ENCODE data around the gene DCP1B.

The DCP1B gene

DNA sequence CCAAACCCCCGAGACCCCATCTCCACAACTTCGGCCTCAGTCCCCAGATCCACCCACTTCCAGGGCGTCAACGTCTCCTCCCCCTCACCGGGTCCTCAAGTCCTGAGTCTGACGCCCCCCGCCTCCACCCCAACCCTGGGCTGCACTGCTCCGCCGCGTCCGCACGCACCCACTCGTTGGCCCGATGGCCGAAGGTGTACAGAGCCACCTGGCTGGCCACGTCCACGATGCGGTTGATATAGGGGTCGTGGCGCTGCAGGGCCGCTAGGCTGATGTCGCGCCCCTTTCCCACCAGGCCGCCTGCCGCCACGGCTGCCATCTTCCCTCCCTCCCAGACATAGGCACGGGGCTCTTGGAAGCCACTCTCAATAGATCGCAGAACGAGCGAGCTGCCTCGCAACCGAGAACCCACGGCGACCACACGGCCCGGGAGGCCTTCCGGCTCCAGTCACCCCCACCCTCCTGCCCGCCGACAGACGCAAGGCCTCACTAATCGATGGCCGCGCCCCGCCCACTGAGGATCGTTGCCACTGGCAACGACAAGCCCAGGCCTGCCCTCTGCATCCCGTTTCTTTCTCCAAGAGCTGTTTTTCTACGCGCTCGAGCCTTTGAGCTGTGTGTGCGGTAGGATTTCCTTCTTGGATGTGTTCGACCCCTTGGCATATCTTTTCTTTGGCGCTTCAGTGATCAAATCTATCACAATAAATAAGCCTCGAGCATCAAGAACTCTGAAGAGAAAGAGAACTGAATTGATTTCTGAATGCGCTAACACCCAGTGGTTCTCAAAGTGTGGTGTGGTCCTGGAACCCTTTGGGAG, at the start of gene DCP1B:
Gene DCP1B, minus strand, starts transcription at position 345 of the 817 bp plus-strand sequence. Its CDS starts 26 bp downstream, at position 319.
- H3K27ac Mint-ChIP-seq: peak within 1 kb of the TSS; percentile 96 to 98
- no peaks in the 10 kb centered on the region for H3K27me3 Mint-ChIP-seq
- DNase-seq: peak; percentile 91 to 96
- peaks cover 32% of the 10 kb centered on the region for H3K4me1 Mint-ChIP-seq
- H3K9me3 Mint-ChIP-seq: no peaks in the 10 kb centered on the region
- H3K4me3 Mint-ChIP-seq: peak within 1 kb of the TSS; percentile 98 to 99
- ATAC-seq: peak; percentile 100

DNA sequence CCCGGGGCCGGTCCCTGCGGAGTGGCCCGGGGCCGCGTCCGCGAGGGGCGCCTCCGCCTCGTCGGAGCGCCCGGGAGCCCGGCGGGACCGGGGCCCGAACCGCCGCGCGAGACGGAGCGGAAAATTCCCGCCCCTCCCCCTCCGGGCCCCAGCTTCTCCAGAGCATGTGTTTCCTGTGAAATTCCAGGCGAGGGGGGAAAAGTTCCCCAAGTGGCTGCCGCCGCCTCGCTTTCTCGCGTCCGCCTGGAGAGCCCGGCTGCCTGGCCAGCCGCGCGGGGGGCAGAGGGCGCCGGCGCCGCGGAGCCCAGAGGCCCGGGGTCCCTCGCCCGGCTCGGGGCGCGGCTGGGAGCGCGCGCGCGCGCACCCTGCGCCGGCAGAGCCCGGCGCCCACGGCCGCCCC, 49.4 kb upstream of the DCP1B start:
- ATAC-seq: no peak
- H3K27me3 Mint-ChIP-seq: peaks cover 74% of the 10 kb centered on the region

GRCh38 chr12:2052826-2053678, 48.8 kb upstream of the DCP1B start, which contains the start of gene CACNA1C:
CACNA1C (plus strand) TSS chr12:2052987; CDS start chr12:2053563, 576 bp downstream.
- Mint-ChIP-seq H3K9me3 (no peaks in the 10 kb centered on the region), H3K4me1 (peaks cover 22% of the 10 kb centered on the region), H3K27me3 (peaks cover 76% of the 10 kb centered on the region), H3K4me3 (peak within 1 kb of the TSS; percentile 81 to 86), H3K27ac (peak within 1 kb of the TSS in 1 of 2 donors; percentile 28)
- ATAC-seq: peak; percentile 81
- DNase-seq: peak; percentile 39

More for the DNA sequence above, 49.4 kb upstream of the DCP1B start:
- H3K27ac Mint-ChIP-seq: no peak overlapping the region
- H3K9me3 Mint-ChIP-seq: no peaks in the 10 kb centered on the region
- no peak for DNase-seq
- peaks cover 22% of the 10 kb centered on the region for H3K4me1 Mint-ChIP-seq
- H3K4me3 Mint-ChIP-seq: peak overlapping the region in 1 of 2 donors; percentile 19

DNA sequence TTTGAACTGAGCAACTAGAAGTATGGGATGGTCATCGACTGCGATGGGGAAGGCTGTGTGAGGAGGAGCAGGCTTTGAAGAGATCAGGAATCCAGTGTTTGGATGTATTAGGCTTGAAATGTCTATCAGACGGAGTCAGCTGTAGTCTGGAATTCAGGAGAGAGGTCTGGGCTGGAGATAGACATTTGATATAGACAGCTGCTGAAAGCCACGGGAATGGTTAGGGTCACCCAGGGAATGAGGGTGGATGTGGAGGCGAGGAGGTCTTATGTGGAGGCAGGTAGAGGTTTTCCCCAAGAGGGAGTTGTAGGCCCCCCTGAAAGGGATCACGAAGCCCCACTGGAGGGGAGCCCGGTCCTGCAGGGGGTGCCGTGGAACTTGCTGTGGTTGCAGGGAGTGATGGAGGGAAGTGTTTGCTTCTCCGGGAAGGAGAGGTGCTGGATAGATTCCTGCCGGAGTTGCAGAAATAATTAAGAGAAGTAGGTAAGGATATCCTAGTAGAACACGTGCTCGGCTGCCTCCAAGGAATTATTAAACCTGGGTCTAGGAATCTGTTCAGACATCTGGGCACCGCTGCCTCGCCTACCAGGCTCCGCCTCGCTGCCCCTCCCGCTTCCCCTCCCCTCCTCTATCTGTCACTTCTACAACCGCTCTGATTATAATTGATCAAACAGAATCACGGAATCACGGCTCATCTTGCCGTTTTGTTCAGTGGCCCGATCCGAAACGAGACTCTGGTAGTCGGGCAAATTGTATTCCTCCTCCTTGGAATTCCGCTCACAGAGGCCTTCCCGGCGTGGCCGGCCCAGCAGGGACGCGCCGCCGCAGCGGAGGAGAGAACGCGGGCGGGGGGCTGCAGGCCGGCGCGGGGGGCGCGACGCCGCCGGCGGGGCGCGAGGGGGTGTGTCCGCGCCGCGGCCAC, 47.7 kb upstream of the DCP1B start:
- Mint-ChIP-seq H3K27ac (no peak overlapping the region), H3K9me3 (no peaks in the 10 kb centered on the region), H3K4me1 (peaks cover 22% of the 10 kb centered on the region), H3K4me3 (peak overlapping the region; percentile 58 to 59), H3K27me3 (peaks cover 72% of the 10 kb centered on the region)
- ATAC-seq (no peak), DNase-seq (no peak)

- no peak for ATAC-seq
- Mint-ChIP-seq H3K4me3 (no peak overlapping the region), H3K27ac (peak overlapping the region in 1 of 2 donors; percentile 22), H3K9me3 (no peaks in the 10 kb centered on the region), H3K27me3 (peaks cover 65% of the 10 kb centered on the region), H3K4me1 (peaks cover 22% of the 10 kb centered on the region)
- DNase-seq: no peak
Observed at GRCh38 chr12:2049604-2050540, 45.6 kb upstream of the DCP1B start.

DNA sequence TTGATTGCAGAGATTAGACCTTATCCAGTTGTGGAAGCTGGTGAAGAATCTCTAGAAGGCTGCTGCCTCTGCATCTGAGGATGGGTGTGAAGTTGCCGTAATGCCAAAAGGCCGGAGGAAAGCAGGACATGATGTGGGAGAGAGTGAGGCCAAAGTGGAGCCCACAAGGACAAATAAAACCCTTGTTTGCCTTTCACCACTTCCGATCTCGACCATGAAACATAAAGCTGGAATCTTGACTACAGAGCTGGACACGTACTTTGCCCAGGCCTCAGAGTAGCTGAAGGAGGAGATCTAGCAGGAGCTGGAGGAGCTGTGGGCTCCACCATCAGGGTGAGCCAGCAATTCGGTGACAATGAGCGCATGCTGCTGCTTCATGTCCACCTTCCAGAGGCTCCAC, 43.5 kb upstream of the DCP1B start:
- Mint-ChIP-seq H3K27ac (no peak overlapping the region), H3K4me3 (no peak overlapping the region), H3K27me3 (peaks cover 60% of the 10 kb centered on the region), H3K4me1 (peaks cover 12% of the 10 kb centered on the region), H3K9me3 (no peaks in the 10 kb centered on the region)
- DNase-seq: no peak
- no peak for ATAC-seq

GRCh38 chr12:2046957-2047356, 42.7 kb upstream of the DCP1B start:
- H3K27me3 Mint-ChIP-seq: peaks cover 62% of the 10 kb centered on the region

GRCh38 chr12:2044165-2044564, 39.9 kb upstream of the DCP1B start:
- ATAC-seq (no peak), DNase-seq (no peak)
- Mint-ChIP-seq H3K9me3 (no peaks in the 10 kb centered on the region), H3K27ac (no peak overlapping the region), H3K27me3 (peaks cover 49% of the 10 kb centered on the region), H3K4me1 (no peaks in the 10 kb centered on the region), H3K4me3 (no peak overlapping the region)

More at GRCh38 chr12:2046957-2047356, 42.7 kb upstream of the DCP1B start:
- Mint-ChIP-seq H3K9me3 (no peaks in the 10 kb centered on the region), H3K4me3 (no peak overlapping the region), H3K4me1 (peaks cover 10% of the 10 kb centered on the region), H3K27ac (no peak overlapping the region)
- no peak for ATAC-seq
- DNase-seq: no peak

- Mint-ChIP-seq H3K9me3 (no peaks in the 10 kb centered on the region), H3K4me3 (no peak overlapping the region), H3K27ac (no peak overlapping the region), H3K27me3 (peaks cover 41% of the 10 kb centered on the region), H3K4me1 (no peaks in the 10 kb centered on the region)
- DNase-seq (no peak), ATAC-seq (no peak)
Observed at GRCh38 chr12:2043054-2043453, 38.8 kb upstream of the DCP1B start.

DNA sequence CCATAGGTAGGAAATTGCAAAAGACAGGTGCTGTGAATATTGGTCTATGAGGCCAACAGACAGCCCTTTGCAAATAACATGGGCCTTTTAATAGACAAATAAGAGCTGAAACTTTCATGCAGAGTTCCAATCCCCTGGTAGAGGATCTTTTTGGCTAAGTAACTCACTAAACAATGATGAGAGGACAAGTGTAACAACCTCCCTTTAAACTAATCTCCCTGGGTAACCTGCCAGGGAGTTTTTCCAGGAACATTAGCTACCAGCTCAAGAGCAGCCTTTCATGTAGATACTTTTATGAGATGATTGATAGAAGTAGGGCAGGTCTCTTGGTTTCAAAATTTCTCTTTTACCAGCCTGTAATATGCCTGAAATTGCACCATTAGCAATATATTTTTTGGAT, 34.8 kb upstream of the DCP1B start:
- no peak for ATAC-seq
- DNase-seq: no peak
- no peak overlapping the region for H3K4me3 Mint-ChIP-seq
- H3K27ac Mint-ChIP-seq: no peak overlapping the region
- H3K27me3 Mint-ChIP-seq: peaks cover 43% of the 10 kb centered on the region
- no peaks in the 10 kb centered on the region for H3K9me3 Mint-ChIP-seq
- H3K4me1 Mint-ChIP-seq: peaks cover 18% of the 10 kb centered on the region

- Mint-ChIP-seq H3K9me3 (no peaks in the 10 kb centered on the region), H3K27ac (peak overlapping the region in 1 of 2 donors; percentile 68), H3K4me1 (peaks cover 18% of the 10 kb centered on the region), H3K4me3 (peak overlapping the region; percentile 60 to 74), H3K27me3 (peaks cover 59% of the 10 kb centered on the region)
- ATAC-seq: peak; percentile 48
- DNase-seq: no peak
Observed at GRCh38 chr12:2035431-2036055, 31.3 kb upstream of the DCP1B start.

DNA sequence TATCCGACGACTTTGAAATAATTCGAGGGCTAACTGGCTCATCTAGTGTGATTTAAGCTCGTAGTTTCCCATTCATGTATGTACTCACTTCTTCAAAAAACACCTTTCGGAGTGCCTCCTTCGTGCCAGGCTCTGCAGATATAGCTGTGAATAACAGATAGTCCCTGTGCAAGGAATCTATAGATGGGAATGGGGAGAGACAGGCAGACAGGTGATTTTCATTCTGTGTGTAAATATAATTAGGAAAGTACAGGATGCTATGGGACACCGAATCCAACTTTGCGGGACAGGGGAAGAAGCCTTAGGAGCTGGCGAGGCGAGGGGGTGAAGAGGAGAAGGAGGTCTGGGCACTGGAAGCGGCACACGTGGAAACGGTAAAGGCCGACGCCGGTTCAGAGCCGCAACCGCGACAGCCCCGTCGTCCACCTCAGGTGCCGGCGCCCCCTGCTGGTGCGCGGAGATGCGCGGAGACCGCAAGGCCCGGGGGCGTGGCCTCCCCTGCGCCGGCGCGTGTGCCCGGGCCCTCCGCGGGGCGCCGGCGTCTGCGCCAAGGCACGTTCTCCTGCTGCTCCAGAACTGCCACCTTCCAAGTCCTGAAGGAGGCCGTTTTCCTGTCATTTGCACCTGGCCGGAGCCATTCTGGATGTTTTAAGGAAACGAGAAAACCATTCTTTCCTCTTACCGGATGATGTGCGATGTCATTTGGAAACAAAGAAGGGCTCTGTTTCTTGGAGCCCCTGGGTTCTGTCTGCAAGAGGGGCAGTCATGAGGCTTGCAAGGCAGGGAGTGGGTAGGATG, 30.6 kb upstream of the DCP1B start:
- DNase-seq (peak; percentile 86), ATAC-seq (peak; percentile 97)
- H3K9me3 Mint-ChIP-seq: no peaks in the 10 kb centered on the region
- H3K4me1 Mint-ChIP-seq: peaks cover 18% of the 10 kb centered on the region
- H3K27me3 Mint-ChIP-seq: peaks cover 54% of the 10 kb centered on the region
- H3K4me3 Mint-ChIP-seq: peak overlapping the region; percentile 67 to 74
- H3K27ac Mint-ChIP-seq: peak overlapping the region in 1 of 2 donors; percentile 55

GRCh38 chr12:2032506-2032905, 28.2 kb upstream of the DCP1B start:
- Mint-ChIP-seq H3K27ac (no peak overlapping the region), H3K27me3 (peaks cover 47% of the 10 kb centered on the region), H3K4me3 (no peak overlapping the region), H3K4me1 (peaks cover 18% of the 10 kb centered on the region), H3K9me3 (no peaks in the 10 kb centered on the region)
- DNase-seq: no peak
- ATAC-seq: no peak

Measured in stimulated activated naive CD8-positive, alpha-beta T cell treated with anti-CD3 and anti-CD28 coated beads, Interleukin-15, amount 100 ng/mL, for 72 hours (primary cell).